M059J (cell line): ENCODE results near the gene GADL1. TPM values are rescaled to one million over a fixed set of nuclear protein-coding genes. Genes with fewer than 3 reads are reported as not detected.
A peak's percentile ranks its signal among the peaks of the same experiment; 100 is the strongest.

Source experiments
- DNase-seq: peaks from one replicate; pipeline ENCODE4 v3.0.0-alpha.2; 2012; ENCODE audit warnings: low read depth
- total RNA-seq: library from RNA; depleted of rRNA; stranded (reverse); fragments of >200 nt; shearing (Covaris generic); gene quantifications from 2 replicates; pipeline ENCODE4 v1.2.3, GENCODE V29; 2014

GADL1 gene
- total RNA-seq, 1 experiment from 2014 or later: not detected

GRCh38 chr3:30760040-30760695 is 134.3 kb downstream of the GADL1 start:
- no peak for DNase-seq

DNA sequence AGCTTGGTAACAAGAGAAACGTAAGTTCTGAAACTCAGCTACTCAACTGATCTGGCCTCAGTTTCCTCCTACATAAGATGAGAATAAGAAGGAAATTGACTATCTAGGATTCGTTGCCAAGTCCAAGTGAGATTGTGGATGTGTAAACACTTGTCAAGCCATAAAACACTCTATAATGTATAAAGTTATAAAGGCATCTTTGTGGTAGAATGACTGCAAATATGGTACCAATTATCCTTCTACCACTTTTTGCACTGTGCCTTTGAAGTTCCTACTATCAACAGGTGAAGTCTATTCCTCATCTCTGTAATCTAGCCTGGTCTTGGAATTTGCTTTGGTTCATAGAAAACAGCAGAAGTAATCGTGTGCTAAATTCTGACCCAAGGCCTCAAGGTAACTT is 138.2 kb downstream of the GADL1 start:
- no peak for DNase-seq

DNA sequence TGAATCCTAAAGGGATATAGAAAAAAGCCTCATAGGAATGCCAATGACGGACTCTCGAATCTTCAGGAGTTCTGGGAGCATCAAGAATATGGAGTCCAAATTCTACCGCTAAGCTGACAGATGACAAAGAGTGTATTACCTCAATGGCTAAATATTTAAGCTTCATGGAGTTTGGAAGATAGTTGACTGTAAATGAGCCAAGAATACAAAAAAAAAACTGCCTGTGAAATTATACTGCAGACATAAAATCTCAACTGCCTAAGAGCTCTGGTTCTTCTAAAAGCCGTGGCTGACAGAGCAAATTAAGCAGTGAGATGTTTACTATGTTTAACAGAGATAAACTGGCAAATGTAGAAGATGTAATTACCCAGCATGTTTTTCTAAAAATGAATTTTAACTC is 140.0 kb downstream of the GADL1 start:
- DNase-seq: no peak

DNA sequence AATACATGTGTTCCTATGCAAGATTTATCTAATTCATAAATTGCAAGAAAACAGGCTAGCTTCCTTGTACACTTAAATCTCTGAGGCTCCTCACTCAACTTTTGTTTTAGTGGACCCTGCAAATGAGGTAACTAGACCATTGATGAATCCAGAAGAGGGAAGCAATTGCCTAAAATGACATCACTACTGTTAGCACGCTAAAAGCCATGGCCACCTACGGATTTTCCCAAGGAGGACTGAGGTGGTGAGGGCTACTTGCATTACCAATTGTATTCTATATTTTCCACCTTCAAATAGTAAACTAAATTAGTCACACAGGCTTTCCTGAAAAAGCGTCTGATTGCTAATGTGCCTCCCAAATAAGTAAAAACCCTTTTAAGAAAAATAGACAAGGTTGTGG is 140.7 kb downstream of the GADL1 start:
- DNase-seq: no peak

GRCh38 chr3:30752970-30753369 is 141.5 kb downstream of the GADL1 start:
- DNase-seq: peak; percentile 60

GRCh38 chr3:30752491-30752890 is 142.0 kb downstream of the GADL1 start:
- DNase-seq: no peak

- peak; percentile 25 for DNase-seq
These were observed 142.7 kb downstream of the GADL1 start for GRCh38 chr3:30751610-30752299.

- no peak for DNase-seq
These were observed 143.5 kb downstream of the GADL1 start for GRCh38 chr3:30750967-30751366.

DNA sequence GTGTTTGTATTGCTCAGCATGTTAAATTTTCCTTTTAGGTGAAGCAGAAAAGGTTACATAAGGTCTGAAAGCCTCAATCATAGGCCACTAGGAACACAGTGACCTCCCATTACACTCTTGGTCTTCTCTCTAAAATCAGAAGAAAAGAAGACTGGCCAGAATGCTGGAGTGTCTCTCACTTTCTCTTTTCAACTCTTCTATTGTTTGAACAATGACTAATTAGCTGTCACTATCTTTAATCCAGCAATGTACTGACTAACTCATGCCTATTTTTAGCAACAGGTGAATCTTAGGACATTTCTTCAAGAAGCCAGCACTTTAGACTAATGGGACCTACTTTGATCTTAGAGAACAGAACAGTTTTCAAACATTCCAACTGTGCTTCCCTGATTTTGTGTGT is 145.2 kb downstream of the GADL1 start:
- no peak for DNase-seq

- DNase-seq: peak; percentile 77
These were observed 146.6 kb downstream of the GADL1 start for GRCh38 chr3:30747771-30748281.

DNA sequence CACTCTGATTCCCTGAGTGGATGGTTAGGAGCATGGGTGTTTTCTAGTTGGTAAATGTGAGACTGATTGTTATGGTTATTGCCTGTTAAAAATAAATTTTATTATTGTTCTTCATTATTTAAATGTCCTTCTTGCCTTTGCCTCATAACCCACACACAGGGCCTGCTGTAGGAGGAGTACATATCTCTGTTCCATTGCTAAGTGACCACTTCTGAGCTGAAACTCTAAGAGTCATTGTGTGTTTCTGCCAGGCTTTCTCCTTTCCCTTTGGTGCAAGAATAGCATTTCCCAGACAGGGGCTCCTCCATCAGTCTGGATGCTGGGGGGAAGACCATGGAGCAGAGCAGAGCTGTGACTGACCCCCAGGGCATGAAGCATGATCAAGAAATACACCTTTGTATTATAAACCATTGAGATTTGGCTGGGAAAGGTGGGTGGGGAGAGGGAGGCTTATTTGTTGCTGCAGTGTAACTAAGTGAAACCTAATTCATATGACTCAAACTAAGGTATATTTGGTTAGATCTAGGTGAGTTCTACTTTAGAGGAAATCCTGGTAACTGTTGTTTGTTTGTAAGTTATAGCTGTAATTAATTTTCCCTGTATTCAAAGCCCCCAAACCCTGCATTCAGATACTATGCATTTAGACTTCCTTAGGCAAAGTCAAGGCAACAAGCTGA is 150.7 kb downstream of the GADL1 start:
- DNase-seq: no peak

- DNase-seq: no peak
These were observed 151.5 kb downstream of the GADL1 start for GRCh38 chr3:30742796-30743619.

DNA sequence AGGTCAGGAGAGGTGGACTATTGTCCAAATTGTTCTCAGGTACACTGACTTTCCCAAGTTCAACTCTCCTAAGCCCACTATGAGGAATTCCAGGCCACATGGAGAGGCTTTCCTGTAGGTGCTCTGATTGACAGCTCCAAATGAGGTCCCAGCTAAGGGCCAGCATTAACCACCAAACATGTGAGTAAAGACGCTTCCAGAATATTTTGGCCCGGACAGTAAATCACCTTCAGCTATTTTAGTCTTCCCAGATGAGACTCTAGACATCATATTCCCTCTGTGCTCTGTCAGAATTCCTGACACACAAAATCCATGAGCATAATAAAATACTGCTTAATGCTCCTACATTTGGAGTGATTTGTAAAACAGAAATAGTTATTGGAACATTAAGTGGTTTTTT is 152.6 kb downstream of the GADL1 start:
- no peak for DNase-seq

DNA sequence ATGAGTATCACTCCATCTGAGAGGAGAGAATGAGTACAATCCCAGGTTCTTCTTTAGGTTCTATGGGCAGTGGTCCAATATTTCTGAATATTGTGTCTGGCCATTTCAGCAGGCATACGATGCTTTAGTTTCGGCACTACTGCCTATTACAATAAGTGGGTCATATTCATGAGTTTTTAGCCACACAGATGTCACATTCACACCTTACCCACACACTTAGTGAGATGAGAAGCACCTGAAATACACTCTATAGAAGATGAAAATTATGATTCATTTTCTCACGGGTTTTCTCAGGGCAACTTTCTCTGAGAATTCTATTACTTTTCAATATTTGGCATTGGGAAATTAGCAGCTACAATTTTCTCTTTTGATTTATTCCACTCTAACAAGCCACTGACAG is 155.9 kb downstream of the GADL1 start:
- no peak for DNase-seq

DNA sequence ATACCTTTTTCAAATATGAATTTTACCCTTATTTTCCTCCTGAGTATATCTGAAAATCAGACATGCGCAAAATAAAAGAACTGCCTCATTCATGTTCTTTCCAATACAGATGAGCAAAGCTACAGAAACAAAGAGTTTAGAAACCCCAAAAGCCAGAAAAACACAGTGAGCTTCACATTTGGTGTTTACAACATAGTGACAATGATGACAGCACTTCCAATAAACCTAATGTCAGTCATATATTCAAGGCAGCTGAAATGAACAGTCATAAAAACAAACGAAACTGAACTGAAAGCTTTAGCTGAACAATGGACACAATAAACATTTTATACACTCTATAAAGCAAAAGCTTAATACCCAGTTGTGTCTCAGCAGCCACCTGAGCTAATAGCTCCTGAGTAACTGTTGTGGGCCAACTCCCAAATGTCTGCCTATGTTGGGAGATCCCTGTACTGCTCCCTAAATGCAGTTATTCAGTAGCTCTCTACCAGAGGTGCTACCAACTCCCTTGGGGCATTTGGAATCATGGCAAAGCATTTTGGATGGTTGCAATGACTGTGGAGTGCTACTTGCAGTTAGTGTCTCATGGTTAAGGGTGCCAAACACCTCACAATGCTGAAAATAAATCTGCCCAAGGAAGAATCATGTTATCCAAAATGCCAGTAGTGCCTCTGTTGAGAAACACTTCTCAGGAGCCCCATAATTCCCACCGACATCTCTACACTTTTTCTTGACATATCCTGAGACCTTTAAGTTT is 156.5 kb downstream of the GADL1 start:
- no peak for DNase-seq

DNA sequence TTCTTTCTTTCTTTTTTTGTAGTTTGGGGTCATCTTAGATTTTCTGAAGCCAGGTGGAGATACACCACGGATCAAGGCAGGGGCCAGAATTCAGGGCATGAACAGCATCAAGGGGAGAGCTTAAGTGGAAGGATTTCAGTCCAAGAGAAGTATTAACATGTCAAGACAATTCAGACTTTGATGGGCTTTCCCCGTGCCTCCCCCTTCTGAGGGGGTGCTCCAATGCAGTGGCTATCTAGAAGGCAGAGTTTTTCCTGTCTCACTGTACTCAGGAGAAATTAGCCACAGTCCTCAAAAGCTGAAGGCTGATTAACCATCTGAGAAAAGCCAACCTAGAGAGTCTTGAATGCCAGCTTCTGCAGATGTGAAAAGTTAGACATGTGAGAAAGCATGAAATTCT is 160.8 kb downstream of the GADL1 start:
- no peak for DNase-seq

- no peak for DNase-seq
These were observed 161.3 kb downstream of the GADL1 start for GRCh38 chr3:30733209-30733608.

DNA sequence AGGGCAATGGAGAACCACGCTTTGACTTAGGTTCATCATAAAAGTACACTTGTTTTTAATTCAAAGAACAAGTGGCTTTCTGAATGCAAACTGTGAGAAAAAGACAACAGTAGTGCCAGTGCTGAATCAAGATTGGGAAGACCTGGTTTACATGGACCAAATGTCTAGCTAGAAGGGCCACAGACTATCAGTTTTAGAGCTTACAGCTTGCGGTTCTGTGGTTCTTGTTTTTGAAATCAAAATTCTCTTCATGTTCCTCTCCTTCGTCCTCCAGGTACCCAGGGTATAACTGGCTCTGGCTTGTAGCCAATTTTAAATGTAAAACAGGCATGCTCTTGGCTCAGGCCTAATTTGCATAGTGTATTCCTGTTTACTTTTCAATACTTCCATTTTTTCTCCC is 163.5 kb downstream of the GADL1 start:
- DNase-seq: no peak

DNA sequence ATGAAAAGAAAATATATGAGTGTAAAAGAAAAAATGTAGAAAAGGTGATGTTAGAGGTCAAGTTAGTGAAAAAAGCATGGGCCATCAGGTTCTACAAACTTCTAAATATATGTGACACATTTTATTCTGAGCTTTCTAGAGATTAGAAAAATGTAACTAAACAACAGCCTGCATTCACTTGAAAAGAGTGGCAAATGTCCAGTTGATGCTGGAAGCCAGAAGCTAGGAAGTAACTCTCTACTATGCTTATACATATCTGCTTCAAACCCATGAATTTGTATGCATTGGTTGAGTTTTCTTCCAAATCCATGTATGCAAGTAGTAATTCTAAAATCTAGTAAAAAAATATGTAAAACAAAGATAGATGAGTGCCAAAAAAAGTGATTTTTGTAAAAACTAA is 164.5 kb downstream of the GADL1 start:
- no peak for DNase-seq

DNA sequence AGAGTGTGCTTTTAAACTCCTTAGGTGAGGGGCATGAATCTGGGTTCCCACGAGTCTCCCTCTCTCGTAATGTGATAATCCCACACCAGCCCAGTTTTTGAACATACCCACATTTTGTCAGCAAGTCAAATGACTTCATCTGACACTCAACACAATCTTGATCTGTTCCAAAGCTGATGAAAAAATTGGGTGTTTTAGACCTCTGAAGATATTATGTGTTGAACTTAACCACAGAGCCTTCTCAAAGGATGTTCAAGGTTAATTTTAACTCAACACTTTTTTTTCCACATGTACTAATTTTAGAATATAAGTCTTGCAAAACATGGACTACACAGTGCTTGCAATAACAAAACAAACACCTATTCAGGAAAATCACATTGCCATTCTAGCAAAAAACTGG is 164.9 kb downstream of the GADL1 start:
- no peak for DNase-seq

DNA sequence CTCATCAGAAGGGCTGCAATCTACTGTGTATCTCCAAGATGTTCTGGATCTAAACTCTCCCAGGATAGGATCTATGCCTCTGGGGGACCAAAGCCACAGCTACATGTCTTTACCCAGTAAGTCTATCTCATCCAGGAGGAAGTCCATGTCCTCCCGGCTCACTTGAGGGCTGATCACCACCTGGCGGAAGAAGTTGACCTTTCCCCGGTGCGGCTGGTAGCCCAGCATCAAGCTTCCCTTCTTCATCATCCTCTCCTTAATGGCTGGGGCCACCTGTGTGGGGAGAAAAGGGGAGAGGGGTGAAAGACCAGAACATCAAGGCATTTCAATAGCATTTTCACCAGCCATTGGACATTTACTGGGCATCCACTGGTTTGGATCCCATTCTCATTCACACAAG is 166.3 kb downstream of the GADL1 start:
- DNase-seq: no peak
